HCT116 (cell line): Measurements from ENCODE around the gene CADPS. TPM values are rescaled to one million over a fixed set of nuclear protein-coding genes. Genes with fewer than 3 reads are reported as not detected.

Experiments used
- ATAC-seq: fragments of 200-7000 bp; cut with Tn5 transposase; 2 replicates; pipeline ENCODE4 v1.9.1; 2020; ENCODE audit warnings: mild to moderate bottlenecking, moderate library complexity
- BruUV-seq: library from RNA; stranded (reverse); fragments of 400-500 nt; replicated peaks from 2 replicates; lab custom pipeline; 2021; lab: Mats Ljungman, UMichigan
- CTCF ChIA-PET: fragments of 300-600 bp; sonication (Branson Sonifier 250); formaldehyde crosslinking; loops from one replicate; lab custom pipeline; 2021; ENCODE audit warnings: antibody characterized with exemption; lab: Charles Lee
- POLR2A ChIA-PET: fragments of 300-600, 350-600 bp; sonication (Branson Sonifier 250); formaldehyde crosslinking; loops from one replicate; lab custom pipeline; 2021; ENCODE audit warnings: antibody characterized with exemption; lab: Charles Lee
- RAD21 ChIA-PET, 2 experiments: fragments of 300-600 bp; sonication (Branson Sonifier 250); formaldehyde crosslinking; loops; one replicate each; lab custom pipeline; 2023; ENCODE audit warnings: low total read pairs in 2 of 2; ENCODE audit not compliant: uncharacterized antibody in 2 of 2, unreplicated experiment in 2 of 2, low non-redundant PET in 1 of 2; lab: Charles Lee
- DNase-seq: peaks from one replicate; pipeline ENCODE4 v3.0.0-alpha.2; 2010; ENCODE audit warnings: low read depth, low spot score
- H2AFZ ChIP-seq: fragments of 200-600 bp; shearing (Covaris generic), sonication (generic); 2 replicates; pipeline ENCODE4 v1.6.1; 2017; ENCODE audit warnings: low read depth, mixed run types, mixed read lengths, antibody characterized with exemption, low read length; ENCODE audit not compliant: poor library complexity, severe bottlenecking
- H3K27ac ChIP-seq: 2 replicates; pipeline ENCODE4 v1.5.1; 2012; ENCODE audit warnings: low read depth, low read length
- H3K27me3 ChIP-seq: fragments of 200-600 bp; sonication (generic); 2 replicates; pipeline ENCODE4 v1.6.1; 2016; ENCODE audit warnings: mixed run types, low read length, mixed read lengths; ENCODE audit not compliant: insufficient read depth
- H3K36me3 ChIP-seq, 2 experiments: fragments of 200-500 bp in 1 of 2; fragments of 200-600 bp in 1 of 2; sonication (Bioruptor generic) in 1 of 2; sonication (generic) in 1 of 2; 2 replicates each; pipeline versions ENCODE4 v1.5.1 to v1.6.1; 2014 to 2016; ENCODE audit warnings: low read length in 2 of 2, inconsistent platforms in 1 of 2, mixed read lengths in 1 of 2, mixed run types in 1 of 2; ENCODE audit not compliant: insufficient read depth in 2 of 2, control insufficient read depth in 1 of 2
- H3K4me1 ChIP-seq, 2 experiments: fragments of 200-600 bp in 1 of 2; sonication (generic) in 1 of 2; 2 replicates each; pipeline versions ENCODE4 v1.5.1 to v1.6.1; 2012 to 2017; ENCODE audit warnings: low read length in 2 of 2, inconsistent platforms in 1 of 2, mild to moderate bottlenecking in 1 of 2, mixed read lengths in 1 of 2, mixed run types in 1 of 2, moderate library complexity in 1 of 2; ENCODE audit not compliant: insufficient read depth in 2 of 2, control insufficient read depth in 1 of 2
- H3K4me2 ChIP-seq: fragments of 200-600 bp; sonication (generic); 2 replicates; pipeline ENCODE4 v1.6.1; 2017; ENCODE audit warnings: mixed run types, low read length, mixed read lengths
- H3K4me3 ChIP-seq, 2 experiments: fragments of 200-600 bp in 1 of 2; sonication (generic) in 1 of 2; replicated peaks in 1 of 2; 2 replicates each; pipeline ENCODE4 v1.5.1; 2011 to 2016; ENCODE audit warnings: low read length in 2 of 2, control low read depth in 1 of 2, low read depth in 1 of 2, mild to moderate bottlenecking in 1 of 2, mixed read lengths in 1 of 2, mixed run types in 1 of 2
- H3K79me2 ChIP-seq: fragments of 200-600 bp; sonication (generic); 2 replicates; pipeline ENCODE4 v1.6.1; 2017; ENCODE audit warnings: mild to moderate bottlenecking, mixed run types, low read length, moderate library complexity, mixed read lengths; ENCODE audit not compliant: insufficient read depth
- H3K9ac ChIP-seq: fragments of 200-600 bp; sonication (generic); 2 replicates; pipeline ENCODE4 v1.6.1; 2016; ENCODE audit warnings: low read length, mixed read lengths
- H3K9me2 ChIP-seq: fragments of 200-600 bp; sonication (generic), shearing (Covaris generic); 2 replicates; pipeline ENCODE4 v1.6.1; 2017; ENCODE audit warnings: mixed run types, mild to moderate bottlenecking, moderate library complexity; ENCODE audit not compliant: insufficient read depth
- H3K9me3 ChIP-seq, 2 experiments: fragments of 200-500 bp in 1 of 2; fragments of 200-600 bp in 1 of 2; sonication (Bioruptor generic) in 1 of 2; sonication (generic) in 1 of 2; 2 replicates each; pipeline ENCODE4 v1.6.1; 2014 to 2017; ENCODE audit warnings: low read length in 2 of 2, mixed read lengths in 2 of 2, inconsistent platforms in 1 of 2, low read depth in 1 of 2, mild to moderate bottlenecking in 1 of 2, mixed run types in 1 of 2, moderate library complexity in 1 of 2; ENCODE audit not compliant: control insufficient read depth in 1 of 2, insufficient read depth in 1 of 2
- H4K20me1 ChIP-seq: fragments of 200-600 bp; sonication (generic), shearing (Covaris generic); 2 replicates; pipeline ENCODE4 v1.6.1; 2017; ENCODE audit warnings: mixed run types, mild to moderate bottlenecking, moderate library complexity; ENCODE audit not compliant: insufficient read depth
- ATF3 ChIP-seq: IDR thresholded peaks from 2 replicates; pipeline ENCODE4 v1.6.1; 2012
- CTCF ChIP-seq, 3 experiments: fragments of 200-600 bp in 1 of 3; sonication (generic) in 1 of 3; IDR thresholded peaks in 2 of 3; conservative IDR thresholded peaks in 1 of 3; 2 replicates each; pipeline ENCODE4 v1.5.1; 2012 to 2017; ENCODE audit warnings: low read depth in 2 of 3, low read length in 2 of 3, antibody characterized with exemption in 1 of 3, borderline replicate concordance in 1 of 3, control low read depth in 1 of 3, mild to moderate bottlenecking in 1 of 3, mixed read lengths in 1 of 3, mixed run types in 1 of 3, moderate library complexity in 1 of 3; ENCODE audit not compliant: insufficient read depth in 1 of 3
- POLR2A ChIP-seq: IDR thresholded peaks from 2 replicates; pipeline ENCODE4 v1.7.0; 2011; ENCODE audit warnings: borderline replicate concordance; ENCODE audit not compliant: insufficient read depth, insufficient read length; ENCODE audit errors: extremely low read depth
- RAD21 ChIP-seq: IDR thresholded peaks from 2 replicates; pipeline ENCODE4 v1.6.1; 2012; ENCODE audit warnings: low read depth, mild to moderate bottlenecking
- SIN3A ChIP-seq: IDR thresholded peaks from 2 replicates; pipeline ENCODE4 v1.6.1; 2012; ENCODE audit warnings: low read depth
- SRF ChIP-seq: IDR thresholded peaks from 2 replicates; pipeline ENCODE4 v1.6.1; 2012; ENCODE audit warnings: low read depth
- TCF7L2 ChIP-seq: IDR thresholded peaks from 2 replicates; pipeline ENCODE4 v1.7.0; 2011; ENCODE audit warnings: borderline replicate concordance, inconsistent platforms; ENCODE audit not compliant: insufficient read depth, insufficient read length; ENCODE audit errors: extremely low read depth
- YY1 ChIP-seq: IDR thresholded peaks from 2 replicates; pipeline ENCODE4 v1.6.1; 2011; ENCODE audit warnings: low read length, low read depth, moderate library complexity, mild to moderate bottlenecking; ENCODE audit not compliant: insufficient replicate concordance; ENCODE audit errors: extremely low read depth
- ZBTB33 ChIP-seq: IDR thresholded peaks from 2 replicates; pipeline ENCODE4 v1.6.1; 2011; ENCODE audit warnings: mild to moderate bottlenecking, low read length, moderate library complexity; ENCODE audit not compliant: insufficient replicate concordance; ENCODE audit errors: extremely low read depth
- ZFX ChIP-seq: fragments of 450-650 bp; IDR thresholded peaks from 2 replicates; pipeline ENCODE4 v1.6.1; 2017
- ZNF274 ChIP-seq: fragments of 200-500 bp; sonication (Bioruptor generic); IDR thresholded peaks from 2 replicates; pipeline ENCODE4 v1.6.1; 2014; ENCODE audit warnings: mild to moderate bottlenecking, low read depth, low read length, inconsistent platforms
- intact Hi-C: fragments of 100-400 bp; cut with micrococcal nuclease; formaldehyde crosslinking; loops from 2 replicates; pipeline ENCODE4 v1.10.0; 2022
- total RNA-seq: library from RNA; stranded (reverse); gene quantifications from one replicate; pipeline ENCODE4 v1.2.1, GENCODE V29; 2021; ENCODE audit not compliant: unreplicated experiment

CADPS gene
- total RNA-seq, 1 experiment from 2014 or later: not detected

- peaks cover 11% of the 10 kb centered on the region for H3K27me3 ChIP-seq
- CTCF ChIA-PET: no interaction called here
- POLR2A ChIA-PET: no interaction called here
- no peak for TF ChIP-seq RAD21
- no peak for TF ChIP-seq TCF7L2
- TF ChIP-seq YY1: no peak
- TF ChIP-seq ZNF274: no peak
- TF ChIP-seq ATF3: no peak
- TF ChIP-seq ZFX: no peak
- no peak for TF ChIP-seq CTCF (IDR thresholded peaks at IDR 0.05 in 2 of 3, conservative IDR thresholded peaks at IDR 0.05 in 1 of 3; ENCODE audit: borderline replicate concordance in 1 of 3, insufficient read depth in 1 of 3, low read depth in 2 of 3, low read length in 2 of 3)
- no peak for TF ChIP-seq SIN3A
- TF ChIP-seq POLR2A: no peak
- no peak for TF ChIP-seq ZBTB33
- no peak for TF ChIP-seq SRF
- H3K9me2 ChIP-seq: no peaks in the 10 kb centered on the region
- ATAC-seq (no peak), DNase-seq (no peak)
- no peaks in the 10 kb centered on the region for H4K20me1 ChIP-seq
- RAD21 ChIA-PET: no interaction called here
- no peaks in the 10 kb centered on the region for H3K4me1 ChIP-seq
- no peak overlapping the region for H3K4me2 ChIP-seq
- no peaks in the 10 kb centered on the region for H3K36me3 ChIP-seq
- no peak overlapping the region for H3K9ac ChIP-seq
- BruUV-seq: no TSS peak
- intact Hi-C loops: no loop called here
- no peaks in the 10 kb centered on the region for H3K9me3 ChIP-seq
- no peaks in the 10 kb centered on the region for H3K79me2 ChIP-seq
- no peak overlapping the region for H3K4me3 ChIP-seq
- no peak overlapping the region for H2AFZ ChIP-seq
- no peak overlapping the region for H3K27ac ChIP-seq
Observed at GRCh38 chr3:62812631-62813030, 62.6 kb downstream of the CADPS start.
